Suprapubic skin (tissue), 4 donors: ENCODE data around the gene GRK5. TPM values are rescaled to one million over a fixed set of nuclear protein-coding genes. Genes with fewer than 3 reads are reported as not detected.
A peak's percentile ranks its signal among the peaks of the same experiment; 100 is the strongest.

ENCODE experiments used
- DNase-seq, 2 donors: peaks; one replicate each; pipeline ENCODE4 v3.0.0-alpha.2; 2019; ENCODE audit warnings: low spot score in 2 of 2
- H3K27ac ChIP-seq: fragments of 200-600 bp; sonication (generic); one replicate; pipeline ENCODE4 v1.5.1; 2019
- H3K27me3 ChIP-seq: fragments of 200-600 bp; sonication (generic); one replicate; pipeline ENCODE4 v1.5.1; 2019
- H3K36me3 ChIP-seq: fragments of 200-600 bp; sonication (generic); one replicate; pipeline ENCODE4 v1.5.1; 2019
- H3K4me1 ChIP-seq: fragments of 200-600 bp; sonication (generic); one replicate; pipeline ENCODE4 v1.5.1; 2019
- H3K4me3 ChIP-seq: fragments of 200-600 bp; sonication (generic); one replicate; pipeline ENCODE4 v1.5.1; 2019; ENCODE audit warnings: mild to moderate bottlenecking
- H3K9me3 ChIP-seq: fragments of 200-600 bp; sonication (generic); one replicate; pipeline ENCODE4 v1.5.1; 2019
- CTCF ChIP-seq, 2 donors: fragments of 200-600 bp in 1 of 2; fragments of 450-650 bp in 1 of 2; sonication (generic) in 1 of 2; IDR thresholded peaks; one replicate each; pipeline ENCODE4 v1.5.1; 2016 to 2019; ENCODE audit warnings: antibody characterized with exemption in 2 of 2, mild to moderate bottlenecking in 1 of 2, moderate library complexity in 1 of 2
- EP300 ChIP-seq: sonication (generic); formaldehyde crosslinking; IDR thresholded peaks from one replicate; pipeline ENCODE4 v1.6.1; 2017; ENCODE audit warnings: antibody characterized with exemption
- POLR2A ChIP-seq, 2 donors: fragments of 450-650 bp; IDR thresholded peaks; one replicate each; pipeline ENCODE4 v1.6.1; 2017; ENCODE audit warnings: antibody characterized with exemption in 2 of 2, mild to moderate bottlenecking in 2 of 2, moderate library complexity in 2 of 2
- POLR2AphosphoS5 ChIP-seq, 3 donors: sonication (generic); formaldehyde crosslinking; IDR thresholded peaks; one replicate each; pipeline ENCODE4 v1.6.1; 2017; ENCODE audit warnings: antibody characterized with exemption in 3 of 3
- WGBS: methylation state at CpG from one replicate; pipeline ENCODE4 v1.1.5; 2018; 5-methylcytosine and 5-hydroxymethylcytosine counted together
- total RNA-seq, 4 donors: library from RNA; depleted of rRNA; stranded (reverse); fragments of >200 nt; gene quantifications; one replicate each; pipeline ENCODE4 v1.1.0, GENCODE V29; 2016

Gene GRK5
- total RNA-seq, 4 donors from 2014 or later = 4.8 to 9.0 (median 6.7) TPM

- Histone ChIP-seq H3K9me3 (no peaks in the 10 kb centered on the region), H3K4me3 (no peak overlapping the region), H3K4me1 (peaks cover 15% of the 10 kb centered on the region), H3K36me3 (no peaks in the 10 kb centered on the region), H3K27me3 (no peaks in the 10 kb centered on the region), H3K27ac (no peak overlapping the region)
- WGBS = 81% methylated on average over 15 of the region's 18 CpGs
- TF ChIP-seq CTCF (IDR thresholded peaks at IDR 0.05) (no peak), POLR2A (IDR thresholded peaks at IDR 0.05) (no peak), EP300 (no peak), POLR2AphosphoS5 (IDR thresholded peaks at IDR 0.05) (no peak)
- no peak for DNase-seq
Measured at GRCh38 chr10:119409906-119410305, 202.5 kb downstream of the GRK5 start.

- Histone ChIP-seq H3K9me3 (no peaks in the 10 kb centered on the region), H3K4me3 (no peak overlapping the region), H3K36me3 (no peaks in the 10 kb centered on the region), H3K27me3 (no peaks in the 10 kb centered on the region), H3K4me1 (peaks cover 12% of the 10 kb centered on the region), H3K27ac (no peak overlapping the region)
- DNase-seq = no peak
- WGBS = 95% methylated on average over 5 of the region's 9 CpGs
- TF ChIP-seq CTCF (IDR thresholded peaks at IDR 0.05) (no peak), POLR2AphosphoS5 (IDR thresholded peaks at IDR 0.05) (no peak), EP300 (no peak), POLR2A (IDR thresholded peaks at IDR 0.05) (no peak)
Measured at GRCh38 chr10:119410361-119411116, 203.2 kb downstream of the GRK5 start.

GRCh38 chr10:119412244-119413092 is 205.1 kb downstream of the GRK5 start:
- Histone ChIP-seq H3K36me3 (no peaks in the 10 kb centered on the region), H3K4me3 (no peak overlapping the region), H3K27me3 (no peaks in the 10 kb centered on the region), H3K9me3 (no peaks in the 10 kb centered on the region), H3K4me1 (peaks cover 12% of the 10 kb centered on the region), H3K27ac (peak overlapping the region; percentile 5)
- no peak for TF ChIP-seq CTCF (IDR thresholded peaks at IDR 0.05)
- no peak for TF ChIP-seq POLR2AphosphoS5 (IDR thresholded peaks at IDR 0.05)
- TF ChIP-seq EP300 = no peak
- TF ChIP-seq POLR2A (IDR thresholded peaks at IDR 0.05) = no peak
- peak in 1 of 2 donors; percentile 87 for DNase-seq
- 61% methylated on average over 21 of the region's 31 CpGs for WGBS

- Histone ChIP-seq H3K36me3 (no peaks in the 10 kb centered on the region), H3K27ac (no peak overlapping the region), H3K27me3 (no peaks in the 10 kb centered on the region), H3K4me1 (peaks cover 12% of the 10 kb centered on the region), H3K9me3 (no peaks in the 10 kb centered on the region), H3K4me3 (no peak overlapping the region)
- no peak for TF ChIP-seq POLR2A (IDR thresholded peaks at IDR 0.05)
- no peak for TF ChIP-seq CTCF (IDR thresholded peaks at IDR 0.05)
- no peak for DNase-seq
- WGBS = 74% methylated on average over 9 of the region's 9 CpGs
Measured at GRCh38 chr10:119413093-119413453, 205.7 kb downstream of the GRK5 start.

- Histone ChIP-seq H3K4me1 (peaks cover 12% of the 10 kb centered on the region), H3K27ac (no peak overlapping the region), H3K9me3 (no peaks in the 10 kb centered on the region), H3K27me3 (no peaks in the 10 kb centered on the region), H3K36me3 (no peaks in the 10 kb centered on the region), H3K4me3 (no peak overlapping the region)
- no peak for DNase-seq
- WGBS = 98% methylated on average over 6 of the region's 20 CpGs
- no peak for TF ChIP-seq POLR2A (IDR thresholded peaks at IDR 0.05)
- TF ChIP-seq POLR2AphosphoS5 (IDR thresholded peaks at IDR 0.05) = no peak
- no peak for TF ChIP-seq EP300
- TF ChIP-seq CTCF (IDR thresholded peaks at IDR 0.05) = no peak
Measured at GRCh38 chr10:119413471-119414080, 206.2 kb downstream of the GRK5 start.
